Measurements from ENCODE around the gene EDEM1. TPM values are rescaled to one million over a fixed set of nuclear protein-coding genes. Genes with fewer than 3 reads are reported as not detected.

The EDEM1 gene
- total RNA-seq, result 100 to 1,000 TPM in 1 of 4 donors, 10 to 100 TPM in 3; 48.1 to 127 (median 56.3) TPM

DNA sequence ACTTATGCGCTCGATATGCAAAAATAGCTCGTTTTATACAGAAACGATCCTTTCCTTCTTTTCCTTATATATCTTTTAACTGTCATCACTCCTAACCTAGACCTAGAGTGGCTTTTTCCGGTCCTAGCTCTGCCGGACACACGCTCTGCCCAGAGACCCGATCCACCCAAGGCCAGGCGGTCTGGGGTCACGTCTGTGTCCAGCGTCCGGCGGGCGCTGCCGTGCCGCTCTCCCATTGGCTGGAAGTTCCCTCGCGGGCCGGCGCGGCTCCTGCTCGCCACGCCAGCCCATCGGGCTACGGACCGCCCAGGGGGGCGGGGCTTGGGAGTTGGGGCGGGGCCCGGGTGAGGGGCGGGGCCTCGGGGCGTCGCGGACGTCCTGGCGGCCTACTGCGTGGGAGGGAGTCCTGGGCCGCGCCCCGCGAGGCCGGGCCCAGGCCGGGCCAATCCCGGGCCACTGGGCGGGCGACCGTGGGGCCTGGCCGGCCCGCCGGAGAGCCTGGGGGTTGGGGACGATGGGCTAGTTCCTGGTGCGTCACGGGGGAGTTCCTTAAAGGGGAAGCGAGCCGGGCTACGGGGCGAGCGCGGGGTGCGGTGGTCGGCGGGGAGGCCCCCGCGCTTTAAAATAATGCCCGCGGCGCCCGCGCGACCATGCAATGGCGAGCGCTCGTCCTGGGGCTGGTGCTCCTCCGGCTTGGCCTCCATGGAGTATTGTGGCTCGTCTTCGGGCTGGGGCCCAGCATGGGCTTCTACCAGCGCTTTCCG lies at the start of gene EDEM1:
Gene EDEM1 (plus strand): TSS at position 552 of the 764 bp plus-strand sequence. CDS start 99 bp downstream, at position 651.
- Histone ChIP-seq H3K27me3 (no peaks in the 10 kb centered on the region), H3K4me3 (peak within 1 kb of the TSS; percentile 74), H3K36me3 (peaks cover 10% of the 10 kb centered on the region), H3K9me3 (no peaks in the 10 kb centered on the region), H3K27ac (peak within 1 kb of the TSS; percentile 93), H3K4me1 (peaks cover 38% of the 10 kb centered on the region)
- under 1% methylated on average over 29 of the region's 78 CpGs for WGBS
- peak; percentile 96 to 97 for DNase-seq (ENCODE audit: low spot score in 2 of 2)
- TF ChIP-seq POLR2A (IDR thresholded peaks at IDR 0.05) (peak; percentile 25 to 59), POLR2AphosphoS5 (IDR thresholded peaks at IDR 0.05) (peak in 2 of 3 donors; percentile 53 to 68), EP300 (IDR thresholded peaks at IDR 0.05) (no peak)
- TF ChIP-seq, protein P1, sequence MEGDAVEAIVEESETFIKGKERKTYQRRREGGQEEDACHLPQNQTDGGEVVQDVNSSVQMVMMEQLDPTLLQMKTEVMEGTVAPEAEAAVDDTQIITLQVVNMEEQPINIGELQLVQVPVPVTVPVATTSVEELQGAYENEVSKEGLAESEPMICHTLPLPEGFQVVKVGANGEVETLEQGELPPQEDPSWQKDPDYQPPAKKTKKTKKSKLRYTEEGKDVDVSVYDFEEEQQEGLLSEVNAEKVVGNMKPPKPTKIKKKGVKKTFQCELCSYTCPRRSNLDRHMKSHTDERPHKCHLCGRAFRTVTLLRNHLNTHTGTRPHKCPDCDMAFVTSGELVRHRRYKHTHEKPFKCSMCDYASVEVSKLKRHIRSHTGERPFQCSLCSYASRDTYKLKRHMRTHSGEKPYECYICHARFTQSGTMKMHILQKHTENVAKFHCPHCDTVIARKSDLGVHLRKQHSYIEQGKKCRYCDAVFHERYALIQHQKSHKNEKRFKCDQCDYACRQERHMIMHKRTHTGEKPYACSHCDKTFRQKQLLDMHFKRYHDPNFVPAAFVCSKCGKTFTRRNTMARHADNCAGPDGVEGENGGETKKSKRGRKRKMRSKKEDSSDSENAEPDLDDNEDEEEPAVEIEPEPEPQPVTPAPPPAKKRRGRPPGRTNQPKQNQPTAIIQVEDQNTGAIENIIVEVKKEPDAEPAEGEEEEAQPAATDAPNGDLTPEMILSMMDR (IDR thresholded peaks at IDR 0.05), result no peak

DNA sequence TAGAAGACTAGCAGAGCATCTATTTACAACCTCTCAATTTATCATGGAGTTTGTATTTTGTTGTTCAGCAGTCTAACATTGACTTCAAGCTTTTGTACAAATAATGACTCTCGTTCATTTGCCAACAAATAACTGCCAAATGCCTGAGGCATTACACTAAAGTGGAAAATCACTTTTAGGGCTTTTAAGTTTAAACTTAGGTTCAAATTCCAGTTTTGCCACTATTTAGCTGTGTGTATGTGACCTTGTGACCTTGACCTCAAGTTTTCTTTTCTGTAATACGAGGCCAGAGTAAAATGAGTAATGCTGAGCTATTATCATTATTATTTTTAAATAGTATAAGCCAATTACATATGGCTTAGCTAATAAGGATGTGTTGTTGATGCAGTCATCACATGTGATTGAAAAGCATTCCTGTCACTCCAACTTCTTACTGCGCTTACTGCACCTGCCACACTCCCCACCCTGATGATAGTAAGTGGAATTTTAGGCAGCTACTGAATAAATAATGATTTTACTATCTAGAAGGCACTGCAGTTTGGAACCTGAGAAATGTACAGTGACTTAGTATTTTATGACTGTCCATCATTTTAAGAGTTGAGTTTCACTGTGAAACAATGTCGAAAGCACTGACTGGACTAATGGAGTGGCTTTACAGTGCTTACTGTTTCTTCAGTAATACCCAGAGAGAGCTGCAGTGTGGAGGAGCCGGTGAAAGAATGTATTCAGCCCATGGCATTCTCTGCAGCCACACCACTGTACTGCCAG lies 49.1 kb upstream of the EDEM1 start:
- H3K36me3 ChIP-seq, result no peaks in the 10 kb centered on the region
- no peak overlapping the region for H3K4me3 ChIP-seq
- no peak for TF ChIP-seq POLR2AphosphoS5 (IDR thresholded peaks at IDR 0.05)
- no peak for TF ChIP-seq POLR2A (IDR thresholded peaks at IDR 0.05)
- TF ChIP-seq, protein P1 (IDR thresholded peaks at IDR 0.05), result no peak
- no peaks in the 10 kb centered on the region for H3K9me3 ChIP-seq
- no peak overlapping the region for H3K27ac ChIP-seq
- WGBS, result 32% methylated on average over 5 of the region's 5 CpGs
- no peaks in the 10 kb centered on the region for H3K27me3 ChIP-seq
- H3K4me1 ChIP-seq, result peaks cover 67% of the 10 kb centered on the region
- no peak for DNase-seq (ENCODE audit: low spot score in 2 of 2)

DNA sequence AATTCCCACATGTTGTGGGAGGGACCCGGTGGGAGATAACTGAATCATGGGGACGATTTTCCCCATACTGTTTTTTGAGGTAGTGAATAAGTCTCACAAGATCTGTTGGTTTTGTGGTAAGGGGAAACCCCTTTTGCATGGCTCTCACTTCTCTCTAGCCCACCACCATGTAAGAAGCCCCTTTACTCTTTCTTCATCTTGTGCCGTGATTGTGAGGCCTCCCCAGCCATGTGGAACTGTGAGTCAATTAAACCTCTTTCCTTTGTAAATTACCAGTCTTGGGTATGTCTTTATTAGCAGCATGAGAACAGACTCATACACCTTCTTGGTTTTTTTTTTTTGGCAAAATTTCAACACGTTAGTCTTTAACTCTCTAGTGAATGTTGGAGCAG lies 47.3 kb upstream of the EDEM1 start:
- TF ChIP-seq EP300 (IDR thresholded peaks at IDR 0.05) (no peak), POLR2A (IDR thresholded peaks at IDR 0.05) (no peak), POLR2AphosphoS5 (IDR thresholded peaks at IDR 0.05) (no peak)
- TF ChIP-seq, protein P1 (IDR thresholded peaks at IDR 0.05), result no peak
- Histone ChIP-seq H3K27ac (no peak overlapping the region), H3K4me3 (no peak overlapping the region), H3K9me3 (no peaks in the 10 kb centered on the region), H3K27me3 (no peaks in the 10 kb centered on the region), H3K36me3 (no peaks in the 10 kb centered on the region), H3K4me1 (peaks cover 78% of the 10 kb centered on the region)
- DNase-seq (ENCODE audit: low spot score in 2 of 2), result no peak
- WGBS, result 92% methylated on average over 4 of the region's 4 CpGs

DNA sequence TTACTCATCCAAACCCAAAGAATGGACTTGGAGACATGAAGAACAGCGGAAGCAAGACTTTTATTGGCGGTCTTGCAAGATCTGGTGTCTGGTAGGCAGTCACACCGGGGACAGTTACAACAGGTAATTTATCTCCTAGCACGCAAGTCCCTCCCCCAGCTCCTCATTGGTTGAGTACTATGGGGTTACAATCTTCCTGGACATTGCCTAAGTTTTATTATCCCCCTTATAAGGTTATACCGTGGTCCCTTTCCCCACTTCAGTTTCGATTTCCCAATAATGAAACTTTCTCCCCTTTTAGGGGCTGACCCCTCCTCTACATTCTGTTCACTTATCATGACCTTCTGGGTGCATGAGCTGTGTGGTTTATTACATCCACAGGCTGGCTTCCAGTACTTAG lies 46.7 kb upstream of the EDEM1 start:
- no peaks in the 10 kb centered on the region for H3K27me3 ChIP-seq
- H3K4me1 ChIP-seq, result peaks cover 84% of the 10 kb centered on the region
- DNase-seq (ENCODE audit: low spot score in 2 of 2), result no peak
- no peaks in the 10 kb centered on the region for H3K36me3 ChIP-seq
- H3K27ac ChIP-seq, result no peak overlapping the region
- no peaks in the 10 kb centered on the region for H3K9me3 ChIP-seq
- WGBS, result 93% methylated on average over 6 of the region's 6 CpGs
- H3K4me3 ChIP-seq, result no peak overlapping the region
- TF ChIP-seq POLR2A (IDR thresholded peaks at IDR 0.05) (no peak), POLR2AphosphoS5 (IDR thresholded peaks at IDR 0.05) (no peak), EP300 (IDR thresholded peaks at IDR 0.05) (no peak)
- TF ChIP-seq, protein P1 (IDR thresholded peaks at IDR 0.05), result no peak

DNA sequence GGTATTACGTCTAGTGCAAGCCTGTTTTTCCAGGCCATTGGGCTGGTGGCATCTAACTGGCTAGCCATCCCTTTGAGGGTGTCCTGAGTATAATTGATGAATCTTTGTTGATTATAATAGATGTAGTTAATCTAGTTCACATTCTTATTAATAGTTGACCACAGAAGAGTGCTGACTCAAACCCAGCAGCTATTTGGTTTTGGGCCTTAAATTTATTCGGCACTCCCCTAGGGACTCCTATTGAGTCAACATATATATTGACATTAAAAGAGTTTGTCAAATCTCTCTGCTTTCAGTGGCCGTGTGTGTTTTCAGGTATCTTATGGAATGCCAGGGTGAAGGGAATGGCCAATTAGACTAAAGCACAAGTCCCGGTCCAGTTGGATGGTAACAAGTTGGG lies 45.7 kb upstream of the EDEM1 start:
- Histone ChIP-seq H3K36me3 (no peaks in the 10 kb centered on the region), H3K27me3 (no peaks in the 10 kb centered on the region), H3K27ac (no peak overlapping the region), H3K9me3 (no peaks in the 10 kb centered on the region), H3K4me3 (no peak overlapping the region), H3K4me1 (peaks cover 77% of the 10 kb centered on the region)
- 89% methylated on average over 4 of the region's 4 CpGs for WGBS
- DNase-seq (ENCODE audit: low spot score in 2 of 2), result no peak
- TF ChIP-seq EP300 (IDR thresholded peaks at IDR 0.05) (no peak), POLR2AphosphoS5 (IDR thresholded peaks at IDR 0.05) (no peak), POLR2A (IDR thresholded peaks at IDR 0.05) (no peak)
- TF ChIP-seq, protein P1 (IDR thresholded peaks at IDR 0.05), result no peak
